CD4-positive, alpha-beta T cell treated with Interleukin-2 at 100 ng/mL for 4 hours (primary cell): Measurements from ENCODE around the gene PRSS21.
A peak's percentile ranks its signal among the peaks of the same experiment; 100 is the strongest.

Experiments used
- DNase-seq: peaks from one replicate; pipeline ENCODE4 v3.0.0-alpha.2; 2020; ENCODE audit warnings: low spot score

The PRSS21 gene

GRCh38 chr16:2816751-2817339 lies at the start of gene PRSS21:
TSS of gene PRSS21 (plus strand) at chr16:2817237. CDS start at chr16:2817269, 32 bp downstream.
- DNase-seq, result peak; percentile 27

- no peak for DNase-seq
These were observed 49.1 kb upstream of the PRSS21 start for GRCh38 chr16:2767891-2768290.

GRCh38 chr16:2768403-2769089 lies 48.5 kb upstream of the PRSS21 start:
- no peak for DNase-seq

GRCh38 chr16:2769100-2769529 lies 47.9 kb upstream of the PRSS21 start:
- DNase-seq, result no peak

GRCh38 chr16:2769675-2770056 lies 47.4 kb upstream of the PRSS21 start:
- DNase-seq, result no peak

- no peak for DNase-seq
These were observed 46.7 kb upstream of the PRSS21 start for GRCh38 chr16:2770057-2770951.

- no peak for DNase-seq
These were observed 45.3 kb upstream of the PRSS21 start for GRCh38 chr16:2771496-2772402.

GRCh38 chr16:2773188-2773968 lies 43.7 kb upstream of the PRSS21 start:
- DNase-seq, result no peak

GRCh38 chr16:2774161-2774891 lies 42.7 kb upstream of the PRSS21 start:
- DNase-seq, result no peak

GRCh38 chr16:2775131-2775716 lies 41.8 kb upstream of the PRSS21 start:
- no peak for DNase-seq

- DNase-seq, result no peak
These were observed 41.1 kb upstream of the PRSS21 start for GRCh38 chr16:2775765-2776499.

- no peak for DNase-seq
These were observed 40.4 kb upstream of the PRSS21 start for GRCh38 chr16:2776500-2777139.

- peak; percentile 88 for DNase-seq
These were observed 39.7 kb upstream of the PRSS21 start, which contains the start of gene ELOB for GRCh38 chr16:2777231-2777902. TSS of gene ELOB (minus strand) at chr16:2777280. CDS start at chr16:2777239, 41 bp downstream.

- peak; percentile 33 for DNase-seq
These were observed 39.0 kb upstream of the PRSS21 start for GRCh38 chr16:2777903-2778629.

GRCh38 chr16:2778630-2778958 lies 38.4 kb upstream of the PRSS21 start:
- no peak for DNase-seq

- DNase-seq, result no peak
These were observed 37.7 kb upstream of the PRSS21 start for GRCh38 chr16:2779151-2779920.
